DND-41 (cell line): ENCODE results near the gene ZNF3.

Source experiments
- CTCF ChIP-seq: IDR thresholded peaks from 2 replicates; pipeline ENCODE4 v1.5.1; 2012; ENCODE audit warnings: borderline replicate concordance, low read length, moderate library complexity, mild to moderate bottlenecking; ENCODE audit not compliant: poor library complexity, severe bottlenecking; ENCODE audit errors: extremely low read depth
- EZH2 ChIP-seq: IDR thresholded peaks from 3 replicates; pipeline ENCODE4 v1.6.1; 2012; ENCODE audit warnings: borderline replicate concordance, low read depth, mild to moderate bottlenecking, moderate library complexity, low read length, inconsistent platforms; ENCODE audit not compliant: severe bottlenecking

- TF ChIP-seq CTCF (no peak), EZH2 (no peak)
Observed at GRCh38 chr7:100066953-100067352, 14.6 kb downstream of the ZNF3 start.
